ENCODE data around the gene SLC35G6.

SLC35G6 gene

DNA sequence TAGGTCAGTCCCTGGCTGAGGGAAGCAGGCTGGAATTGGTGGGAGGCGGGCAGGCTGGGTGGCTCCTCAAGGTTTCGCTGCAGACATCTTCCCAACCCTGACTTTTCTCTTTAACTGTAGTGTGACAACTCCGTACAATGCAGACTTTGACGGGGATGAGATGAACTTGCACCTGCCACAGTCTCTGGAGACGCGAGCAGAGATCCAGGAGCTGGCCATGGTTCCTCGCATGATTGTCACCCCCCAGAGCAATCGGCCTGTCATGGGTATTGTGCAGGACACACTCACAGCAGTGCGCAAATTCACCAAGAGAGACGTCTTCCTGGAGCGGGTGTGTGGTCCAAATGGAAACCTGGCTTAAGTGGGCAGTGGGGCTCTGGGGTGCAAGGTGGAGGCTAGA is 17.9 kb downstream of the SLC35G6 start:
- no peak for DNase-seq (ENCODE audit: extremely low spot score)
- TF ChIP-seq, protein P1, sequence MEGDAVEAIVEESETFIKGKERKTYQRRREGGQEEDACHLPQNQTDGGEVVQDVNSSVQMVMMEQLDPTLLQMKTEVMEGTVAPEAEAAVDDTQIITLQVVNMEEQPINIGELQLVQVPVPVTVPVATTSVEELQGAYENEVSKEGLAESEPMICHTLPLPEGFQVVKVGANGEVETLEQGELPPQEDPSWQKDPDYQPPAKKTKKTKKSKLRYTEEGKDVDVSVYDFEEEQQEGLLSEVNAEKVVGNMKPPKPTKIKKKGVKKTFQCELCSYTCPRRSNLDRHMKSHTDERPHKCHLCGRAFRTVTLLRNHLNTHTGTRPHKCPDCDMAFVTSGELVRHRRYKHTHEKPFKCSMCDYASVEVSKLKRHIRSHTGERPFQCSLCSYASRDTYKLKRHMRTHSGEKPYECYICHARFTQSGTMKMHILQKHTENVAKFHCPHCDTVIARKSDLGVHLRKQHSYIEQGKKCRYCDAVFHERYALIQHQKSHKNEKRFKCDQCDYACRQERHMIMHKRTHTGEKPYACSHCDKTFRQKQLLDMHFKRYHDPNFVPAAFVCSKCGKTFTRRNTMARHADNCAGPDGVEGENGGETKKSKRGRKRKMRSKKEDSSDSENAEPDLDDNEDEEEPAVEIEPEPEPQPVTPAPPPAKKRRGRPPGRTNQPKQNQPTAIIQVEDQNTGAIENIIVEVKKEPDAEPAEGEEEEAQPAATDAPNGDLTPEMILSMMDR (IDR thresholded peaks at IDR 0.05; ENCODE audit: control extremely low read depth, extremely low read depth, low read depth, missing control alignments), result no peak
- ChIA-PET POLR2A (interaction anchor here (0.7 kb wide), 1 partner anchor 13 kb away, joined by 5 read pairs; no protein-coding TSS in a partner anchor), CTCF (interaction anchor here (1.5 kb wide), 1 partner anchor 58 kb away, joined by 3 read pairs; no protein-coding TSS in a partner anchor)

DNA sequence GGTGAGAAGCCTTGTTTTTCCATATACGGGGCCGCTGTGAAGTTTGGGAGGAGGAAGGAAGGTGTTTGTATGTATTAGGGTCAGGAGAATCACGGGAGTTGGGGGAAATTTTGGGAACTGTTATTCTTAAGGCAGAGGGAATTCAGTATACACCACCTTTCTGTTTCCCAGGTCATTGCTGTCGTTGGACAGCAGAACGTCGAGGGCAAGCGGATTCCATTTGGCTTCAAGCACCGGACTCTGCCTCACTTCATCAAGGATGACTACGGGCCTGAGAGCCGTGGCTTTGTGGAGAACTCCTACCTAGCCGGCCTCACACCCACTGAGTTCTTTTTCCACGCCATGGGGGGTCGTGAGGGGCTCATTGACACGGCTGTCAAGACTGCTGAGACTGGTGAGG is 20.5 kb downstream of the SLC35G6 start:
- TF ChIP-seq, protein P1 (IDR thresholded peaks at IDR 0.05; ENCODE audit: control extremely low read depth, extremely low read depth, low read depth, missing control alignments), result no peak
- CTCF ChIA-PET, result interaction anchor here (3.1 kb wide), 1 partner anchor 12 kb away, joined by 18 read pairs; no protein-coding TSS in a partner anchor
- POLR2A ChIA-PET, result no interaction called here
- DNase-seq (ENCODE audit: extremely low spot score), result no peak

DNA sequence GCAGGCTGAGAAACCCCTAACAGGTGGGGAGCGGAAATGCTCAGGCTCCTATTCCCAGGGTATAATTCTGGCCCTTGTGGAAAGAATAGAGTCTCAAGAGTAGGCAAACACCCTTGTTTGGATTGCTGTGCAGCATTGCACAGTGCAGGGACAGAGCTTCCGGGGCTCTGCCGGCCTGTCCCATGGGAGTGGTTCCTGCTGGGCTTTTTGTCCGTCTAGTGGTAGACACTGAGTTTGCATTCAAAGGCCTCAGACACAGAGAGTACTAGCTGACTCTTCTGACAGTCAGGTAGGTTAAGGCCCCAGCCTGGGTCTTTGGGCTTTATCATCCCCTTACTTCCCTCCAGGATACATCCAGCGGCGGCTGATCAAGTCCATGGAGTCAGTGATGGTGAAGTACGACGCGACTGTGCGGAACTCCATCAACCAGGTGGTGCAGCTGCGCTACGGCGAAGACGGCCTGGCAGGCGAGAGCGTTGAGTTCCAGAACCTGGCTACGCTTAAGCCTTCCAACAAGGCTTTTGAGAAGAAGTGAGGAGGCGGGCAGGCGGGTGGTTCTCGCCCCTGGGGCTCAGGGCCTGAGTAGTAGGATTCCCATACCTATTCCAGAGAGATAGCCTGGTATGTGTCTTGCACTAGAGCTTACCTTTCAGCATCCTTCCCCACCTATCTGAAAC is 21.1 kb downstream of the SLC35G6 start:
- ChIA-PET POLR2A (no interaction called here), CTCF (interaction anchor here (0.7 to 3.1 kb wide), 2 partner anchors 12 to 147 kb away, joined by 3 to 18 read pairs; no protein-coding TSS in a partner anchor)
- TF ChIP-seq, protein P1 (IDR thresholded peaks at IDR 0.05; ENCODE audit: control extremely low read depth, extremely low read depth, low read depth, missing control alignments), result no peak
- no peak for DNase-seq (ENCODE audit: extremely low spot score)

DNA sequence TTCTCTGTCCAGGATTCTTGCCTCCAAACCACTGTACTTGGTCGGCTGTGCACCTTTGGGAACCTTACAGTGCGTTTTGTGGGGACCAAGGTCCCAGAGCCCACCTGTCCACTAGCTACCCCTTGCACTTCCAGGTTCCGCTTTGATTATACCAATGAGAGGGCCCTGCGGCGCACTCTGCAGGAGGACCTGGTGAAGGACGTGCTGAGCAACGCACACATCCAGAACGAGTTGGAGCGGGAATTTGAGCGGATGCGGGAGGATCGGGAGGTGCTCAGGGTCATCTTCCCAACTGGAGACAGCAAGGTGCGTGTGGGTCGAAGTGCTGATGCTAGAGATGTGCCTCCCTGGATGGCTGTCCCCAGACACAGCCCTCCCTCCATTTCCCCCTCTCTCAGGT is 21.7 kb downstream of the SLC35G6 start:
- CTCF ChIA-PET, result interaction anchor here (0.7 to 3.1 kb wide), 2 partner anchors 11 to 147 kb away, joined by 3 to 18 read pairs; no protein-coding TSS in a partner anchor
- POLR2A ChIA-PET, result no interaction called here
- no peak for DNase-seq (ENCODE audit: extremely low spot score)
- TF ChIP-seq, protein P1 (IDR thresholded peaks at IDR 0.05; ENCODE audit: control extremely low read depth, extremely low read depth, low read depth, missing control alignments), result peak; percentile 11

DNA sequence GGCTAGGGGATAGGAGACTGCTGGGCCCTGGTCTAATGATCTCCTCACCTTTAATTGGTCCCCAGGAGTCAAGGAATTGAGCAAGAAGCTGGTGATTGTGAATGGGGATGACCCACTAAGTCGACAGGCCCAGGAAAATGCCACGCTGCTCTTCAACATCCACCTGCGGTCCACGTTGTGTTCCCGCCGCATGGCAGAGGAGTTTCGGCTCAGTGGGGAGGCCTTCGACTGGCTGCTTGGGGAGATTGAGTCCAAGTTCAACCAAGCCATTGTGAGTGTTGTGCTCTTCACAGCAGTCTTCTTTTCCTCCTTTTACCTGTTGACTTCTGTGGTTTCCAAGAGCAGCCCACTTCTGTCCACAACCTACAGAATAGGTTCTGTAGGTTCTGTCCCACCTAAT is 22.3 kb downstream of the SLC35G6 start:
- TF ChIP-seq, protein P1 (IDR thresholded peaks at IDR 0.05; ENCODE audit: control extremely low read depth, extremely low read depth, low read depth, missing control alignments), result no peak
- ChIA-PET POLR2A (no interaction called here), CTCF (interaction anchor here (1.2 to 3.1 kb wide), 2 partner anchors 11 to 148 kb away, joined by 3 to 18 read pairs; no protein-coding TSS in a partner anchor)
- DNase-seq (ENCODE audit: extremely low spot score), result no peak

DNA sequence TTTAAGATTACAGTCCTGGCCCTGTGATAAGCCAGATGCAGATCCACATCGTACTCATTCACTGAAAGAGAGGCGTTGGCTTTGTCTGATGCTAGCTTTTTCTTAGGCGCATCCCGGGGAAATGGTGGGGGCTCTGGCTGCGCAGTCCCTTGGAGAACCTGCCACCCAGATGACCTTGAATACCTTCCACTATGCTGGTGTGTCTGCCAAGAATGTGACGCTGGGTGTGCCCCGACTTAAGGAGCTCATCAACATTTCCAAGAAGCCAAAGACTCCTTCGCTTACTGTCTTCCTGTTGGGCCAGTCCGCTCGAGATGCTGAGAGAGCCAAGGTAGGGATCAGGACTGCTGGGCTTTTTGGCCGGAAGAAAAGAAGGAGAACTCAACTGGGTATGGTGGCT is 26.9 kb downstream of the SLC35G6 start:
- ChIA-PET POLR2A (interaction anchor here (1.9 kb wide), 1 partner anchor 24 kb away, joined by 8 read pairs; the partner anchor contains the start of gene POLR2A), CTCF (interaction anchor here (1.8 to 3.2 kb wide), 4 partner anchors 11 to 179 kb away, joined by 5 to 18 read pairs (median 6); partner anchors contain the start of genes SENP3, SLC35G6 and TP53)
- TF ChIP-seq, protein P1 (IDR thresholded peaks at IDR 0.05; ENCODE audit: control extremely low read depth, extremely low read depth, low read depth, missing control alignments), result no peak
- DNase-seq (ENCODE audit: extremely low spot score), result no peak
